Lung (tissue), 12 donors: ENCODE measurements around the gene POLE. TPM values are rescaled to one million over a fixed set of nuclear protein-coding genes. Genes with fewer than 3 reads are reported as not detected.

ENCODE experiments used
- ATAC-seq: fragments of 200-7000 bp; cut with Tn5 transposase; one replicate; pipeline ENCODE4 v1.9.1; 2020; ENCODE audit warnings: moderate number of reproducible peaks; ENCODE audit not compliant: insufficient read depth, low FRiP score
- DNase-seq, 3 donors: peaks; one replicate each; pipeline ENCODE4 v3.0.0-alpha.2; 2013 to 2017
- H3K27ac ChIP-seq, 2 donors: one replicate each; pipeline ENCODE4 v1.5.1; 2013; ENCODE audit warnings: mild to moderate bottlenecking in 2 of 2, moderate library complexity in 2 of 2, control low read depth in 1 of 2, inconsistent platforms in 1 of 2, low read depth in 1 of 2, low read length in 1 of 2
- H3K27me3 ChIP-seq, 3 donors: one replicate each; pipeline ENCODE4 v1.5.1; 2013; ENCODE audit warnings: low read length in 2 of 3; ENCODE audit not compliant: control insufficient read depth in 3 of 3, insufficient read depth in 3 of 3
- H3K36me3 ChIP-seq, 4 donors: one replicate each; pipeline ENCODE4 v1.5.1; 2013; ENCODE audit warnings: low read length in 4 of 4, mild to moderate bottlenecking in 1 of 4, moderate library complexity in 1 of 4; ENCODE audit not compliant: control insufficient read depth in 4 of 4, insufficient read depth in 4 of 4
- H3K4me1 ChIP-seq, 5 donors: one replicate each; pipeline ENCODE4 v1.5.1; 2013; ENCODE audit warnings: low read length in 5 of 5, mild to moderate bottlenecking in 2 of 5, moderate library complexity in 1 of 5; ENCODE audit not compliant: control insufficient read depth in 5 of 5, insufficient read depth in 5 of 5
- H3K4me3 ChIP-seq: one replicate; pipeline ENCODE4 v1.5.1; 2013; ENCODE audit warnings: mild to moderate bottlenecking, control low read depth, moderate library complexity
- H3K9ac ChIP-seq, 2 donors: one replicate each; pipeline ENCODE4 v1.5.1; 2013; ENCODE audit warnings: low read length in 2 of 2, control low read depth in 1 of 2; ENCODE audit not compliant: insufficient read depth in 1 of 2
- H3K9me3 ChIP-seq, 4 donors: one replicate each; pipeline ENCODE4 v1.5.1; 2013; ENCODE audit warnings: low read length in 3 of 4, mild to moderate bottlenecking in 1 of 4, moderate library complexity in 1 of 4; ENCODE audit not compliant: control insufficient read depth in 4 of 4, insufficient read depth in 3 of 4
- CTCF ChIP-seq: IDR thresholded peaks from 2 replicates; pipeline ENCODE4 v1.5.1; 2012; ENCODE audit warnings: mild to moderate bottlenecking; ENCODE audit errors: control extremely low read depth, extremely low read depth
- WGBS, 2 donors: extraction: QIAGEN DNeasy Blood & Tissue Kit; methylation state at CpG; one replicate each; pipeline ENCODE4 v1.1.7; 2013; 5-methylcytosine and 5-hydroxymethylcytosine counted together
- polyA plus RNA-seq, 2 donors: library from polyadenylated mRNA; stranded (reverse); fragments of 200-250 nt; gene quantifications; one replicate each; pipeline ENCODE4 v1.2.1, GENCODE V29; 2013
- total RNA-seq, 2 donors: library from RNA; depleted of rRNA in 1 of 2; stranded (reverse); fragments of >200 nt in 1 of 2; gene quantifications; one replicate each; pipeline ENCODE4 v1.2.1, GENCODE V29; 2014 to 2021
- donor health status: control.
- donor health status: control.
- donor health status: Bipolar disorder and iron deficiency.
- donor health status: healthy.
- donor health status: DM: yes; HTN: yes; CAD: no.

The POLE gene
- total and polyA plus RNA-seq, 4 donors, result 9.3 to 49.9 (median 25.3) TPM

- no peak overlapping the region for H3K4me3 ChIP-seq
- no peak overlapping the region for H3K9ac ChIP-seq
- no peaks in the 10 kb centered on the region for H3K9me3 ChIP-seq
- no peak for TF ChIP-seq CTCF
- H3K4me1 ChIP-seq, result peaks cover 0 to 2% (median 0%) of the 10 kb centered on the region in 5 donors
- ATAC-seq (no peak), DNase-seq (no peak)
- no peak overlapping the region for H3K27ac ChIP-seq
- WGBS, 2 donors, result 84 to 93% methylated on average over 17 of the region's 17 CpGs
- peaks cover 9 to 54% (median 18%) of the 10 kb centered on the region in 4 donors for H3K36me3 ChIP-seq
- no peaks in the 10 kb centered on the region for H3K27me3 ChIP-seq
Measured at GRCh38 chr12:132717011-132717410, 29.9 kb upstream of the POLE start.

- peaks cover 0 to 5% (median 0%) of the 10 kb centered on the region in 5 donors for H3K4me1 ChIP-seq
- H3K36me3 ChIP-seq, result peaks cover 9 to 51% (median 18%) of the 10 kb centered on the region in 4 donors
- H3K9me3 ChIP-seq, result no peaks in the 10 kb centered on the region
- TF ChIP-seq CTCF, result no peak
- no peaks in the 10 kb centered on the region for H3K27me3 ChIP-seq
- DNase-seq, result no peak
- no peak overlapping the region for H3K27ac ChIP-seq
- no peak for ATAC-seq
- H3K4me3 ChIP-seq, result no peak overlapping the region
- 83 to 90% methylated on average over 11 of the region's 11 CpGs for whole genome bisulfite sequencing, 2 donors
- H3K9ac ChIP-seq, result no peak overlapping the region
Measured at GRCh38 chr12:132716356-132716755, 29.2 kb upstream of the POLE start.

GRCh38 chr12:132715874-132716273, 28.7 kb upstream of the POLE start:
- ATAC-seq (no peak), DNase-seq (no peak)
- no peak overlapping the region for H3K9ac ChIP-seq
- peaks cover 9 to 46% (median 18%) of the 10 kb centered on the region in 4 donors for H3K36me3 ChIP-seq
- no peaks in the 10 kb centered on the region for H3K27me3 ChIP-seq
- H3K9me3 ChIP-seq, result no peaks in the 10 kb centered on the region
- H3K4me3 ChIP-seq, result no peak overlapping the region
- no peak for TF ChIP-seq CTCF
- H3K4me1 ChIP-seq, result peaks cover 0 to 8% (median 0%) of the 10 kb centered on the region in 5 donors
- no peak overlapping the region for H3K27ac ChIP-seq
- WGBS, 2 donors, result 91 to 93% methylated on average over 9 of the region's 9 CpGs

- H3K27ac ChIP-seq, result no peak overlapping the region
- no peaks in the 10 kb centered on the region for H3K27me3 ChIP-seq
- H3K4me1 ChIP-seq, result peaks cover 0 to 14% (median 0%) of the 10 kb centered on the region in 5 donors
- WGBS, 2 donors, result 75 to 88% methylated on average over 2 of the region's 2 CpGs
- ATAC-seq (no peak), DNase-seq (no peak)
- no peak overlapping the region for H3K9ac ChIP-seq
- H3K9me3 ChIP-seq, result no peaks in the 10 kb centered on the region
- no peak overlapping the region for H3K4me3 ChIP-seq
- H3K36me3 ChIP-seq, result peaks cover 7 to 24% (median 11%) of the 10 kb centered on the region in 4 donors
- no peak for TF ChIP-seq CTCF
Measured at GRCh38 chr12:132713123-132713522, 26.0 kb upstream of the POLE start.
